ENCODE data around the gene IL16. TPM values are rescaled to one million over a fixed set of nuclear protein-coding genes. Genes with fewer than 3 reads are reported as not detected.

IL16 gene
- total RNA-seq, 2 donors from 2014 or later: 87.1 to 104 TPM

- no peaks in the 10 kb centered on the region for H3K9me3 ChIP-seq (ENCODE audit: control insufficient read depth, low read length, poor library complexity, severe bottlenecking)
- DNase-seq (no peak), ATAC-seq (no peak)
- Mint-ChIP-seq H3K27ac (no peak overlapping the region), H3K4me3 (no peak overlapping the region), H3K4me1 (peaks cover 10% of the 10 kb centered on the region), H3K27me3 (no peaks in the 10 kb centered on the region), H3K36me3 (ENCODE audit: low read depth) (no peaks in the 10 kb centered on the region)
These were observed 75.3 kb downstream of the IL16 start for GRCh38 chr15:81271761-81272644.

GRCh38 chr15:81273200-81273599 is 76.5 kb downstream of the IL16 start:
- no peak for DNase-seq
- Mint-ChIP-seq H3K27ac (no peak overlapping the region), H3K36me3 (ENCODE audit: low read depth) (no peaks in the 10 kb centered on the region), H3K4me3 (no peak overlapping the region), H3K27me3 (no peaks in the 10 kb centered on the region), H3K4me1 (peaks cover 12% of the 10 kb centered on the region)
- no peak for ATAC-seq
- no peaks in the 10 kb centered on the region for H3K9me3 ChIP-seq (ENCODE audit: control insufficient read depth, low read length, poor library complexity, severe bottlenecking)

GRCh38 chr15:81273855-81274254 is 77.2 kb downstream of the IL16 start:
- ATAC-seq: no peak
- Mint-ChIP-seq H3K4me3 (no peak overlapping the region), H3K4me1 (peaks cover 13% of the 10 kb centered on the region), H3K27ac (no peak overlapping the region), H3K27me3 (no peaks in the 10 kb centered on the region), H3K36me3 (ENCODE audit: low read depth) (no peaks in the 10 kb centered on the region)
- no peaks in the 10 kb centered on the region for H3K9me3 ChIP-seq (ENCODE audit: control insufficient read depth, low read length, poor library complexity, severe bottlenecking)
- DNase-seq: no peak

- DNase-seq (no peak), ATAC-seq (no peak)
- H3K27me3 Mint-ChIP-seq: no peaks in the 10 kb centered on the region
- no peaks in the 10 kb centered on the region for H3K36me3 Mint-ChIP-seq (ENCODE audit: low read depth)
- H3K4me3 Mint-ChIP-seq: no peak overlapping the region
- H3K4me1 Mint-ChIP-seq: peaks cover 13% of the 10 kb centered on the region
- H3K27ac Mint-ChIP-seq: no peak overlapping the region
- no peaks in the 10 kb centered on the region for H3K9me3 ChIP-seq (ENCODE audit: control insufficient read depth, low read length, poor library complexity, severe bottlenecking)
These were observed 77.6 kb downstream of the IL16 start for GRCh38 chr15:81274255-81274654.

- H3K27me3 Mint-ChIP-seq: no peaks in the 10 kb centered on the region
- ATAC-seq (peak; percentile 96), DNase-seq (peak; percentile 65 to 74 (median 66))
- peaks cover 20% of the 10 kb centered on the region for H3K4me1 Mint-ChIP-seq
- H3K27ac Mint-ChIP-seq: peak overlapping the region; percentile 75
- H3K36me3 Mint-ChIP-seq (ENCODE audit: low read depth): no peaks in the 10 kb centered on the region
- H3K4me3 Mint-ChIP-seq: peak overlapping the region; percentile 64
- H3K9me3 ChIP-seq (ENCODE audit: control insufficient read depth, low read length, poor library complexity, severe bottlenecking): no peaks in the 10 kb centered on the region
These were observed 78.4 kb downstream of the IL16 start for GRCh38 chr15:81274931-81275707.

GRCh38 chr15:81275711-81276392 is 79.2 kb downstream of the IL16 start:
- H3K4me1 Mint-ChIP-seq: peaks cover 24% of the 10 kb centered on the region
- no peaks in the 10 kb centered on the region for H3K9me3 ChIP-seq (ENCODE audit: control insufficient read depth, low read length, poor library complexity, severe bottlenecking)
- H3K4me3 Mint-ChIP-seq: no peak overlapping the region
- peak overlapping the region; percentile 8 for H3K27ac Mint-ChIP-seq
- ATAC-seq (no peak), DNase-seq (no peak)
- no peaks in the 10 kb centered on the region for H3K27me3 Mint-ChIP-seq
- no peaks in the 10 kb centered on the region for H3K36me3 Mint-ChIP-seq (ENCODE audit: low read depth)

- H3K9me3 ChIP-seq (ENCODE audit: control insufficient read depth, low read length, poor library complexity, severe bottlenecking): no peaks in the 10 kb centered on the region
- DNase-seq (no peak), ATAC-seq (no peak)
- no peaks in the 10 kb centered on the region for H3K27me3 Mint-ChIP-seq
- peaks cover 31% of the 10 kb centered on the region for H3K4me1 Mint-ChIP-seq
- no peak overlapping the region for H3K4me3 Mint-ChIP-seq
- H3K27ac Mint-ChIP-seq: no peak overlapping the region
- H3K36me3 Mint-ChIP-seq (ENCODE audit: low read depth): no peaks in the 10 kb centered on the region
These were observed 80.3 kb downstream of the IL16 start for GRCh38 chr15:81276967-81277366.

GRCh38 chr15:81277851-81278250 is 81.2 kb downstream of the IL16 start:
- H3K4me3 Mint-ChIP-seq: no peak overlapping the region
- H3K27me3 Mint-ChIP-seq: no peaks in the 10 kb centered on the region
- DNase-seq (no peak), ATAC-seq (no peak)
- H3K4me1 Mint-ChIP-seq: peaks cover 31% of the 10 kb centered on the region
- H3K9me3 ChIP-seq (ENCODE audit: control insufficient read depth, low read length, poor library complexity, severe bottlenecking): no peaks in the 10 kb centered on the region
- H3K36me3 Mint-ChIP-seq (ENCODE audit: low read depth): no peaks in the 10 kb centered on the region
- H3K27ac Mint-ChIP-seq: no peak overlapping the region

GRCh38 chr15:81278306-81279029 is 81.8 kb downstream of the IL16 start:
- no peaks in the 10 kb centered on the region for H3K9me3 ChIP-seq (ENCODE audit: control insufficient read depth, low read length, poor library complexity, severe bottlenecking)
- no peak for ATAC-seq
- Mint-ChIP-seq H3K27me3 (no peaks in the 10 kb centered on the region), H3K27ac (no peak overlapping the region), H3K36me3 (ENCODE audit: low read depth) (no peaks in the 10 kb centered on the region), H3K4me1 (peaks cover 31% of the 10 kb centered on the region), H3K4me3 (no peak overlapping the region)
- no peak for DNase-seq

GRCh38 chr15:81279621-81280485 is 83.2 kb downstream of the IL16 start:
- H3K4me1 Mint-ChIP-seq: peaks cover 32% of the 10 kb centered on the region
- H3K27ac Mint-ChIP-seq: no peak overlapping the region
- no peaks in the 10 kb centered on the region for H3K27me3 Mint-ChIP-seq
- no peak overlapping the region for H3K4me3 Mint-ChIP-seq
- DNase-seq: no peak
- ATAC-seq: no peak
- H3K36me3 Mint-ChIP-seq (ENCODE audit: low read depth): no peaks in the 10 kb centered on the region
- no peaks in the 10 kb centered on the region for H3K9me3 ChIP-seq (ENCODE audit: control insufficient read depth, low read length, poor library complexity, severe bottlenecking)

- Mint-ChIP-seq H3K36me3 (ENCODE audit: low read depth) (no peaks in the 10 kb centered on the region), H3K4me3 (no peak overlapping the region), H3K4me1 (peaks cover 35% of the 10 kb centered on the region), H3K27ac (no peak overlapping the region), H3K27me3 (no peaks in the 10 kb centered on the region)
- H3K9me3 ChIP-seq (ENCODE audit: control insufficient read depth, low read length, poor library complexity, severe bottlenecking): no peaks in the 10 kb centered on the region
- ATAC-seq (no peak), DNase-seq (no peak)
These were observed 84.2 kb downstream of the IL16 start for GRCh38 chr15:81280696-81281455.

- Mint-ChIP-seq H3K4me3 (no peak overlapping the region), H3K36me3 (ENCODE audit: low read depth) (no peaks in the 10 kb centered on the region), H3K27ac (no peak overlapping the region), H3K27me3 (no peaks in the 10 kb centered on the region), H3K4me1 (peaks cover 40% of the 10 kb centered on the region)
- DNase-seq: no peak
- no peak for ATAC-seq
- no peaks in the 10 kb centered on the region for H3K9me3 ChIP-seq (ENCODE audit: control insufficient read depth, low read length, poor library complexity, severe bottlenecking)
These were observed 84.7 kb downstream of the IL16 start for GRCh38 chr15:81281456-81281735.

Data from T-helper 17 cell (primary cell).